Stimulated activated CD4-positive, alpha-beta T cell treated with anti-CD3 and anti-CD28 coated beads, Interleukin-15, amount 100 ng/mL, for 24 hours (primary cell): ENCODE results near the gene CD86.

Experiments
- DNase-seq: peaks from one replicate; pipeline ENCODE4 v3.0.0-alpha.2; 2020

The CD86 gene

GRCh38 chr3:122169911-122170310, 114.7 kb downstream of the CD86 start:
- no peak for DNase-seq
